ENCODE results near the gene EDEM3. TPM values are rescaled to one million over a fixed set of nuclear protein-coding genes. Genes with fewer than 3 reads are reported as not detected.
"Not testable (repeated sequence)": the region's sequence is repeated elsewhere in the genome, so short reads cannot be mapped to it uniquely, and the experiment has no call there.

Gene EDEM3
- total RNA-seq, 1 experiment from 2014 or later: 17.9 TPM

DNA sequence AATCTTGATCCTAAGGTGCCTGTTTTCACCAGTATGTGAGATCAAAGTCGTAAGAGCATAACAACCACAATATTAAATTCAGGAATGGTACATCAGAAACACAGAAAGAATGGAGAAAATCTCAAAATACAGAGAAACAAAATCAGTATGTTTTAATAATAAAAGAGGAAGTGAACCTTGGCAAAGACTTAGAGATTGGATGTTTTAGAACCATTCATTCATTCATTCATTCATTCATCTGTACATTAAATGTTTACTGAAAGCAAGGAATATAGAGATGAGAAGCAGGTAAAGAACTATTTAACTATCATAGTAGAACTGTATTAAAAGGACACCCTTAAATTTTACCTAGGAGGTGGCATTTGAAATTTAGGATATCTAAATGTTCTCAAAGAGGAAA, 55.7 kb downstream of the EDEM3 start:
- no peaks in the 10 kb centered on the region for H3K27me3 ChIP-seq
- H3K36me3 ChIP-seq: peaks cover 52% of the 10 kb centered on the region
- no peak overlapping the region for H3K4me3 ChIP-seq
- DNase-seq: no peak
- no peaks in the 10 kb centered on the region for H3K9me3 ChIP-seq

DNA sequence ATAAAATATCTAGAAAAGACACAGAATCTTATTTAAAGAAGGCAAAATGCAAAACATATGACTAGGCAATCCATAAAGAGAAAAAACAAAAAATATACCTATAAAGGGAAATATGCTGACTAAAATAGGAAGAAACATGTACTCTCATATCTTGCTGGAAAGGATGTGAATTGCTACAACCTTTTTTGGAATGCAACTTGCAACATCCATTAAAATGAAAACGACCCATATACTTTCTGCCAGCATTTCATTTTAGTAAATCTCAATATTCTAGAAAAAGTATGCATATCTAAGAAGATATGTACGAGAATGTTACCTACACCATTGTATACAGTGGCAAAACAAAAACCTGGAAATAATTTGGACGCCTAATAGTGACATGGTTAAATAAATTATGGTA, 56.6 kb downstream of the EDEM3 start:
- H3K27me3 ChIP-seq: no peaks in the 10 kb centered on the region
- peaks cover 53% of the 10 kb centered on the region for H3K36me3 ChIP-seq
- no peak for DNase-seq
- no peaks in the 10 kb centered on the region for H3K9me3 ChIP-seq
- no peak overlapping the region for H3K4me3 ChIP-seq

DNA sequence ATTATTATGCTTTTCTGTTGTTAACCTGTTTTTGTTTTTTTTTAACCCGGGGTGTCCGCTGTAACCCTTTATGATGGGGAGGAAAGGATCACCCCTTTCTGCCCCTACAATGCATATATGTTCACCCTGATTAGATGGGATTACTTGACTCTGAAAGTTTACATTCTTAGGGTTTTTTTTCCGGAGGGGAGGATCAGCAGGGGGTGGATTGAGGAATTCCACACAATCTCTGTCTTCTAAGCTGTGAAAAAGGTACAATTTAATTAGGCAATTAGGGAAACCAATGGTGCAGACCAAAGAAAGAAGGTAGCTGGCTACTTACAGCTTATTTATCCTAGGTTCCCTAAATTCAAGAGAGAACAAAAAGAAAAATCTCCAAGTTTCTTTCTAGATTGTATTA, 58.3 kb downstream of the EDEM3 start:
- H3K9me3 ChIP-seq: no peaks in the 10 kb centered on the region
- H3K4me3 ChIP-seq: no peak overlapping the region
- peaks cover 39% of the 10 kb centered on the region for H3K36me3 ChIP-seq
- no peaks in the 10 kb centered on the region for H3K27me3 ChIP-seq
- DNase-seq: no peak

DNA sequence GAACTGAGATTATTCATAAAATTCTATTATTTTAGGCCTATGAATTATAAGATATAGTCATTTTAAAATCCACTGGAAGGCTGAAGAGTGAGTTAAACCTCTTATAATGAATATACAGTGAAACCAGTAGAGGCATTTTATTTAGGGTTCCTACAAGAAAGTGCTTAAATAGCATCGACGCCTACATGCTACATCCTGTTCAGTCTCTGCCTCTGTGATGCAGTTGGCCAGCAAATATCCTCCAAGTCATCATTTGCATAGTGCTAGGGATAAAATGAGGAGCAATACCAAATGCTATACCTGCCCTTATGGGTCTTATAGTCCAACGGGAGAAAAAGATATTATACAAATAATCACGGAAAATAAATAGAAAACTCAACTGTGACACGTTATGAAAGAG, 59.6 kb downstream of the EDEM3 start:
- DNase-seq: no peak
- peaks cover 33% of the 10 kb centered on the region for H3K36me3 ChIP-seq

DNA sequence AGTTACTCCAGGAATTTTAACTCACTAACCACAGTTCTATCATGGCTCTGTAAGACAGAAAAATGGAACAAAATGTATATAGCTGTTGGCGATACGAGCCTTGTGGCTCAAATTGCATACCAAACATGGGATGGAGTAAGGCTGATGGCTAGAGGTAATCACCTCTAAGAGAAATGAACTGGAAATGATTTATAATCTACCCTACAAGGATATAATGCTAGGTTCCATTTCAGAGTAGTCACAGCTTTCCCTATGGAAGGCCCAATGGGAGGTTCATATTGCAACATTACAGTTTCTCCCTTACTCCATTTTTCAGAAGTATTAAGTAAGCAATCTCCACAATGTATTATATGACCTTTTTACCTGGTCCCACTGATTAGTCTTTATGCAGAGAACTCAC, 61.6 kb downstream of the EDEM3 start:
- no peak for DNase-seq
- H3K4me3 ChIP-seq: no peak overlapping the region
- no peaks in the 10 kb centered on the region for H3K9me3 ChIP-seq
- H3K27me3 ChIP-seq: no peaks in the 10 kb centered on the region
- peaks cover 28% of the 10 kb centered on the region for H3K36me3 ChIP-seq

More for the DNA sequence above, 59.6 kb downstream of the EDEM3 start:
- Histone ChIP-seq H3K27me3 (no peaks in the 10 kb centered on the region), H3K9me3 (no peaks in the 10 kb centered on the region), H3K4me3 (no peak overlapping the region)

DNA sequence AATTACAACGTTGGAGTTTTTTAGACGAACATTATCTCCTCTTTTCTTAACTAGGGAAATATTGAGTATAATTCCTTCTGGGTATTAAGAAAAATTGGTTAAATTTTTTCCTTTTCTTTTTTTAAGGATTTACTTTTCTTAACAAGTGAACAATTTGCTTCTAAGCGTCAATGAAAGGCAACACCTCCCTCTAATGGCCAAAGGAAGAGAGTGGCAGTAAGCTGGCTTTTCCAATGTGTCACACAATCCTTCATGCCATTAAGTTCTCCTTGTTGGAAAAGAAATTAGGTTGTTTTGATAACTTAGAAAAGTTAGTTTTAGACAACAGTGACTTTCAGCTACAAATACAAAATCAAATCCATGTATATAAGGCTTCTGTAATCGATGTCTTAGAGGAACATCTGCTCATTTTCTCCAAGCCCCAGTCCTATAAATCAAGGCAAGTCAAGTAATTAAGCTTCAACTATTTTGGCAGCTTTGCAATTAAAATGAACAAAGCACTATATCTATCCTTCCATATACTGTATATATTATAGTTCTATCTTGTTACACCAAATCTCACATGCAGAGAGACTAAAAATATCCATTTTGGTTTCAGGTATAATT, 62.8 kb downstream of the EDEM3 start:
- H3K9me3 ChIP-seq: no peaks in the 10 kb centered on the region
- no peak overlapping the region for H3K4me3 ChIP-seq
- peaks cover 23% of the 10 kb centered on the region for H3K36me3 ChIP-seq
- no peaks in the 10 kb centered on the region for H3K27me3 ChIP-seq
- no peak for DNase-seq

DNA sequence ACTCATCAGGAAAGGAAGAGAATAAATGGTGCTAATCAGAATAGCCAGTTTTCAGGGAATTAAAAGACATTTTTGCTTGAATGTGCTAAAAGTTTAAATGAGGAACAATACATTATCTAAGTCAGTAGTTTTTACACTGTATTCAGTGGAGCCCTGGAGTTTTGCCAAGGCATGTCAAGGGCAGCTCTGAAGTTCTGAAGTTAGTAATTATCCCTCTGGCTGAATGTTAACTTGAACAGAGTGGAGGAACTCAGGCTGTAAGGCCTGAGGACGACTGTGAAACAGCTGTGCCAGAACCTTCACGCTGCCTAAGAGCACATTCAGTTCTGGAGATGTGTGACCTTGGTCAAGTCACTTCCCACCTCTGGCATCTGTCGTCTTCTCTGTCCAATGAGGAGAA, 68.1 kb downstream of the EDEM3 start:
- Histone ChIP-seq H3K4me3 (no peak overlapping the region), H3K36me3 (no peaks in the 10 kb centered on the region; the same call in 1 of the 2 replicates), H3K9me3 (peaks cover 5% of the 10 kb centered on the region), H3K27me3 (no peaks in the 10 kb centered on the region)
- no peak for DNase-seq

DNA sequence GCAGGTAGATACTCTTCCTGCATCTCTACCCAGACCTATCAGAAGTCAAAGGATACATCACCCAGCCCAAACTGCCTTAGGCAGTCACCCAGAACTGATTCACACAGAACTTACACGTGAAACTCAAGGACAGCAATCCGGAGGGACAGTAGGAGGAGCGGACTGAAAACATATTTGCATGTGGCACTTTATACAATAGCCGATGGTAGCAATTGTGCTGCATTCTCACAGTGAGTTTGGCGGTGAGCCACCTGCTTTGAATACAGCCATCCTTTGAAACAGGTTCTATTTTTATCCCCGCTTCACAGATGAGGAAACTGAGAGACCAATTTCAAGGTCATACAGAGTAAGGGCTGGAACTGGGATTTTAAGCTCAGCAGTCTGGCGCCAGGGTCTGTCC, 69.5 kb downstream of the EDEM3 start:
- H3K27me3 ChIP-seq: no peaks in the 10 kb centered on the region
- peaks cover 11% of the 10 kb centered on the region for H3K9me3 ChIP-seq
- DNase-seq: no peak
- H3K36me3 ChIP-seq: no peaks in the 10 kb centered on the region; the same call in 1 of the 2 replicates
- no peak overlapping the region for H3K4me3 ChIP-seq

DNA sequence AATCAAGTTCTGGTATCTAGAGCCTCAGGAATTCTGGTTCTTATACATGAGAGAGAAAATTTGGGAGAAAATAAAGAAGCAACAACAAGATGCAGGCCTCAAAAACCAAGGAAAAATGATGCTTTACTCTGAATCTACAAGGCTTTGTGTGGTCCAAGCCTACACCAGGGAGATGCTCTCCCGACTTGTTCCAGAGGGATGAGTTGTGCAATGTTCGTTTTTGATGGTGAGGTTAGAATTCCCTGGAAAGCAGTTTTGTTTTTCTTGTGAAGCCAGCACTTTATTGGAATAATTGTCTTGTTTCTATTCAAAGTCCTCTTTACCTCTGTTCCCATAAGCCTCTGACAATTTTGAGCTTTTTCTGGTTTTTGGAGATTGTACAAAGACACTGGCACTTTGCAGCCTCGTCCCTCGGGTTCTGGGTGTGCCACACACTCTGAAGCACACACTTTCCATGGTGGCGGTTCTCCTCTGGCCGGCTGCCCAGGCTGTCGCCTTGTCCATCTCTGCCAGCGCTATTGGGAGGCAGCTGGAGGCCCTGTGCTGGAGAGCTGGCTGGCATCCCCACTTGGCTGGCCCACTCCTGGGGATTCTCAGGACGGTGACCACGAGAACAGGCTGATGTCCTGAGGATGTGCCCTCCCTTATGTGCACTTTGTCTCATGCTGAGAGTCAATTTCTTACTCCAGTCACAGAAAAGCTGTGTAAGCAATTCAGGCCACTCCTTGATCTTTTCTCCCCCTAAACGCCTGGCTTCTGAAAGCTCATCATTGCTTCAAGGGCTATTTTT, 70.2 kb downstream of the EDEM3 start:
- DNase-seq: no peak
- Histone ChIP-seq H3K36me3 (no peaks in the 10 kb centered on the region), H3K27me3 (no peaks in the 10 kb centered on the region), H3K9me3 (peaks cover 11% of the 10 kb centered on the region), H3K4me3 (no peak overlapping the region)

DNA sequence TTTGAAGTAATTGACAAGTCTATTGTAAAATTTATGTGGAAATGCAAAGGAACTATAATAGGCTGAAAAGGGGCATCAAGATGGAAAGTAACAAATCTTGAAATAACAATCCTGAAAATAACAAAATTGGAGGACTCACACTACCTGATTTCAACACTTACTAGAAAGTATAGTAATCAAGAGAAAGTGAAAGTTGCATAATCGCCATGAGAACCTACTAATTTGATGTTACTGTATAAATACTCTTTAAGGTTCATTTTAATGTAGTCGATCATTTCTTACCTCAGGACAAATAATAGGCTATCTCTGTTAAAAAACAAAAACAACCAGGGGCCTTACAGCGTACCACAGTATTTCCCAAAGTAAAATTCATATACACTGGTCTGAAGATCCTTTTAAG, 71.7 kb downstream of the EDEM3 start:
- H3K4me3 ChIP-seq: no peak overlapping the region
- H3K9me3 ChIP-seq: peaks cover 11% of the 10 kb centered on the region
- no peaks in the 10 kb centered on the region for H3K27me3 ChIP-seq
- DNase-seq: no peak
- no peaks in the 10 kb centered on the region for H3K36me3 ChIP-seq

DNA sequence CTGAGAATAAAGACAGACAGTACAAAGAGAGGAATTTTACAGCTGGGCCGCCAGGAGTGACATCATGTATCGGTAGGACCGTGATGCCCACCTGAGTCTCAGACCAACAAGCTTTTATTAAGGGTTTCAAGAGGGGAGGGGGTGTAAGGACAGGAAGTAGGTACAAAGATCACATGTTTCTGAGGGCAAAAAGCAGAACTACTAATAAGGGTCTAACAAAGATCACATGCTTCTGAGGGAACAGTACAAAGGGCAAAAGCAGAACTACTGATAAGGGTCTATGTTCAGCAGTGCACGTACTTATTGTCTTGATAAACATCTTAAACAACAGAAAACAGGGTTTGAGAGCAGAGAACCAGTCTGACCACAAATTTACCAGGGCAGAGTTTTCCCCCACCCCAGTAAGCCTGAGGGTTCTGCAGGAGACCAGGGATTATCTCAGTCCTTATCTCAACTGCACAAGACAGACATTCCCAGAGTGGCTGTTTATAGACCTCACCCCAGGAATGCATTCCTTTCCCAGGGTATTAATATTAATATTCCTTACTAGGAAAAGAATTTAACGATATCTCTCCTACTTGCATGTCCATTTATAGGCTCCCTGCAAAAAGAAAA, 73.9 kb downstream of the EDEM3 start:
- not testable (repeated sequence) for H3K4me3 ChIP-seq, H3K27me3 ChIP-seq, DNase-seq, H3K36me3 ChIP-seq
- peaks cover 11% of the 10 kb centered on the region for H3K9me3 ChIP-seq

DNA sequence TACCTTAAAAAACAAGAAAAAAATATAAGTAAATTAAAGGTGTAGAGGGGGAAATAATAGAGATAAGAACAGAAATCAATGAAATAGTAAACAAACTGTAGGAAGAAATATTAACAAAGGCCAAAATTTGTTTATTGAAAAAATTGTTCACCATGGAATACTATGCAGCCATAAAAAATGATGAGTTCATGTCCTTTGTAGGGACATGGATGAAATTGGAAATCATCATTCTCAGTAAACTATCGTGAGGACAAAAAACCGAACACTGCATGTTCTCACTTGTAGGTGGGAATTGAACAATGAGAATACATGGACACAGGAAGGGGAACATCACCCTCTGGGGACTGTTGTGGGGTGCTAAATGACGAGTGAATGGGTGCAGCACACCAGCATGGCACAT, 75.2 kb downstream of the EDEM3 start:
- not testable (repeated sequence) for H3K4me3 ChIP-seq, DNase-seq
- H3K9me3 ChIP-seq: peaks cover 11% of the 10 kb centered on the region

DNA sequence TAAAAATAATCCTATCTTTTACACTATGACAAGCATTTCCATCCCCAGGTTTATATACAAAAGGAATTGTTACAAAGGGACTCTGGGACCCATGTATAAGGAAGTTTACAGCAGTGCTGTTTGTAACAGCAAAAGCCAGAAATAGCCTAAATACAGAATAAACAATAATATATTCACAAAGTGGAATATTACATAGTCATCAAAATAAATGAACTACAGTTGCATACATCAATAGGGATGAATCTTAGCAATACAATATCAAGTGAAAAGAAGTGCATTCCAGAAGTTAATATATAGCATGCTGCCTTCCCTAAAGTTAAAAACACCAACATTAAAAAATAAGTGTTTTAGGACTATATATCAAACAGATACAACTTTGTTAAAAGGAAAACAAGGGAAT, 77.3 kb downstream of the EDEM3 start:
- Histone ChIP-seq H3K4me3 (no peak overlapping the region), H3K9me3 (peaks cover 11% of the 10 kb centered on the region)

More for the DNA sequence above, 75.2 kb downstream of the EDEM3 start:
- not testable (repeated sequence) for H3K36me3 ChIP-seq, H3K27me3 ChIP-seq

DNA sequence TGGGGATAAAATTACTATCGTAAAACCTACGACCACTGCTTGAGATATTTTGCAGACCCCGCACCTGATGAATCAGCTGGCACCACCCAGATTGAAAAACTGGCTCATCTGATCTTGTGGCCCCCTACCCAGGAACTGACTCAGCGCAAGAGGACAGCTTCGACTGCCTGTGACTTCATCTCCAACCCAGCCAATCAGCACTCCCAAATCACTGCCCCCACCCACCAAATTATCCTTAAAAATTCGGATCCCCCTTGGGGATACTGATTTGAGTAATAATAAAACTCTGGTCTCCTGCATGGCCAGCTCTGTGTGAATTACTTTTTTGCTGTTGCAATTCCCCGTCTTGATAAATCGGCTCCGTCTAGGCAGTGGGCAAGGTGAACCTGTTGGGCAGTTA, 81.4 kb downstream of the EDEM3 start:
- Histone ChIP-seq H3K36me3 (no peaks in the 10 kb centered on the region), H3K9me3 (no peaks in the 10 kb centered on the region), H3K4me3 (no peak overlapping the region), H3K27me3 (no peaks in the 10 kb centered on the region)
- no peak for DNase-seq

More for the DNA sequence above, 77.3 kb downstream of the EDEM3 start:
- no peaks in the 10 kb centered on the region for H3K36me3 ChIP-seq
- no peaks in the 10 kb centered on the region for H3K27me3 ChIP-seq
- DNase-seq: no peak

DNA sequence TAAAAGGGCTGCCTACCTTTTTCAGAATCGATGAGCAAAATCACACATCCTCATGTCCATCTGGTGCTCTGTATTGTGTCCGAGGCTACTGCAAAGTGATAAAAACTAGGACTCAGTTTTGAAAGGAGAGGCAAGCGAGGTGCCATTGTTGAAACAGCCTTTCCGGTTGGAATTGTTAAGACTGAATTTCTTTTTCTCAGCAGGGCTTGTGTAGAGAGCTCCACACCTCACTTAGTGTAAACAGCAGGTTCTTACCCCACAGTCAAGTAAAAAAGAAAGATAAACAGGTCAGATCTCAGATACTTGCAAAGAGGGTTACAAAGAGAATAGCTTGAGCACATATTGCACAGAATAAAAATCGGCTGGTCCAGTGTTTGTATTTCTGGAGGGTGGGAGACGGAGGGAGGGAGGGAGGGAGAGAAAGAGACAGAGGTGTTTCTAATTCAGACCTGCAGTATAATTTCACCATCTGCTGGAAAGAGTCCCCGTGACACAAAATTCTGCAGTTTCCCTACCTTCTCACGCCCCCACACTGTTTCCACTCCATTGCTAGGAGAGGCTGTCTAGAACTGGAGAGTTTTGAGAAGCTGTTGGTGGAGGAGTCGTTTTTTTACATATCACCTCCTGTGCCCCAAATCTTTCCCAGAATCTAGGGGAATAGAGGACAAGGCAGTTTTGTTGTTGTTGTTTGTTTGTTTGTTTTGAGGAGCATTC, 82.5 kb downstream of the EDEM3 start:
- no peaks in the 10 kb centered on the region for H3K9me3 ChIP-seq
- no peak overlapping the region for H3K4me3 ChIP-seq
- DNase-seq: no peak
- H3K36me3 ChIP-seq: no peaks in the 10 kb centered on the region
- H3K27me3 ChIP-seq: no peaks in the 10 kb centered on the region

DNA sequence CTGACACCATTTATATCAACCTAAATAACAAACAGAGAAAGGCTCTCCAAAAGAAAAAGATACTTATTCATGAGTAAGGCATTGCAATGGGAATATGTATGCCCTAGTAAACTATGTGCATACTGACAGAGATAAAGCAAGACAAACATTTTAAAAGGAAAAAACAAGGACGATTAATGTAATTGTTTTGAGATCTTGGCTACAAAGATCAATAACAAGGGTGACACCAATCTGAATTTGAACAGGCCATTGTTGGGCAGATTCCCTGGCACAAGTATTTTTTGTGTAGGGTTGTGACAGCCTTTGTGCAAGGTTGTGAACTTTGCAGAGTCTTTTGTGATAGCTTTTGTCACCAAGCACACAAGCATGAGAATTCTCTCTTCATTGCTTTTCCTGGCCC, 85.3 kb downstream of the EDEM3 start:
- Histone ChIP-seq H3K4me3 (no peak overlapping the region), H3K36me3 (no peaks in the 10 kb centered on the region), H3K9me3 (no peaks in the 10 kb centered on the region), H3K27me3 (no peaks in the 10 kb centered on the region)
- no peak for DNase-seq

DNA sequence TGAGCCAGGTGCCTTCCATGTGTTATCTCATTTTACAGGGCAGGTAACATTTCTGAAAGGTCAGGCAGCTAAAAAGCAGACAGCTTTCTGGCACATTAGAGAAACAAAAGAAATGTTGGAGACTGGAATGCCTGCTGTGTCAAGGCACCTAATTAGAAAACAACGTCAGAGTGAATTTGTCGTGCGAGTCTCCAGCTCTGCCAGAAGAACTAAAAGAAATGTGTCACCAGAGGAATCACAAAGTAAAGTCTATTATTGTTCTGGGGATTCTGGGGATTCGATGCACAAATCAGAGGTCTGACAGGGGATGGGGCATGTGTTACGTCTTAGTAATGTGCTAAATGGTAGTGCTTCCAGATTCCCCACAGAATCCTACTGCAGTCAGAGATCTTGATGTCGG, 89.3 kb downstream of the EDEM3 start:
- Histone ChIP-seq H3K4me3 (no peak overlapping the region), H3K36me3 (no peaks in the 10 kb centered on the region), H3K9me3 (no peaks in the 10 kb centered on the region), H3K27me3 (no peaks in the 10 kb centered on the region)
- no peak for DNase-seq
